Measurements from ENCODE around the gene GABRB1.

The GABRB1 gene

GRCh38 chr4:47017494-47017893 is 13.9 kb upstream of the GABRB1 start:
- H3K4me1 ChIP-seq (ENCODE audit: insufficient read depth, low read length) = no peaks in the 10 kb centered on the region
- H3K9me3 ChIP-seq (ENCODE audit: control insufficient read depth, insufficient read depth, low read length) = no peaks in the 10 kb centered on the region
- no peak overlapping the region for H3K9ac ChIP-seq (ENCODE audit: low read depth, low read length)
- H3K36me3 ChIP-seq (ENCODE audit: insufficient read depth, low read length) = no peaks in the 10 kb centered on the region

DNA sequence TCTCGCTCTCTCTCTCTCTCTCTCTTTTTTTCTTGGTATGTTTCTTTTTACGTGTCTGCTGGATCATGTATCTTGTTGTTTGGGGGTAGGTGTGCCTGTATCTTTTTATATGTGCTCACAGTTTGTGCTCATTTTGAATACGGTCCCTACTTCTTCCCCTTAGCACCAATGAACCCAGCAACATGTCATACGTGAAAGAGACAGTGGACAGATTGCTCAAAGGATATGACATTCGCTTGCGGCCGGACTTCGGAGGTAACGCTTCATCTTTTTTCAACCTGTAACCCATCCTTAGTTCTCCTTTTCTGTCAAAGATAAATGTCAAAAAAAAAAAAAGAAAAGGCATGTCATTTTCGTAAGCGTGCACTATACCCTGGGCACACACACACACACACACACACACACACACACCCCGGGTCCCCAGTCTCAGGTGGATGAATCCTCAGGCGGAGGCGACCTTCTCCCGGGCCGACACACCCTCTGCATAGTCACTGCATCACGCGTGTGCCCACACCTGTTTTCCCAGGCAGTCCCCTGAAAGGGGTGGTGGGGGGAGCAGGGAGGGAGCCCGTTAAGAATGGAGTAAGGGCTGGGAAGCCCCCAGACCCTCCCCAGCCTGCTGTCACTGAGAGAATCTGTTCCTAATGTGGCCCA is 511 bp downstream of the GABRB1 start:
- Histone ChIP-seq H3K9ac (ENCODE audit: low read depth, low read length) (peak overlapping the region; percentile 66; the same call in 1 of the 2 replicates), H3K4me1 (ENCODE audit: insufficient read depth, low read length) (no peaks in the 10 kb centered on the region), H3K36me3 (ENCODE audit: insufficient read depth, low read length) (no peaks in the 10 kb centered on the region), H3K9me3 (ENCODE audit: control insufficient read depth, insufficient read depth, low read length) (no peaks in the 10 kb centered on the region)

- peak overlapping the region; percentile 66 for H3K9ac ChIP-seq (ENCODE audit: low read depth, low read length)
- no peaks in the 10 kb centered on the region for H3K36me3 ChIP-seq (ENCODE audit: insufficient read depth, low read length)
- no peaks in the 10 kb centered on the region for H3K9me3 ChIP-seq (ENCODE audit: control insufficient read depth, insufficient read depth, low read length)
- no peaks in the 10 kb centered on the region for H3K4me1 ChIP-seq (ENCODE audit: insufficient read depth, low read length)
These were observed 1.2 kb downstream of the GABRB1 start for GRCh38 chr4:47032405-47033106.

- H3K9ac ChIP-seq (ENCODE audit: low read depth, low read length) = no peak overlapping the region
- no peaks in the 10 kb centered on the region for H3K36me3 ChIP-seq (ENCODE audit: insufficient read depth, low read length)
- no peaks in the 10 kb centered on the region for H3K4me1 ChIP-seq (ENCODE audit: insufficient read depth, low read length)
- H3K9me3 ChIP-seq (ENCODE audit: control insufficient read depth, insufficient read depth, low read length) = no peaks in the 10 kb centered on the region
These were observed 6.9 kb downstream of the GABRB1 start for GRCh38 chr4:47038263-47038662.

DNA sequence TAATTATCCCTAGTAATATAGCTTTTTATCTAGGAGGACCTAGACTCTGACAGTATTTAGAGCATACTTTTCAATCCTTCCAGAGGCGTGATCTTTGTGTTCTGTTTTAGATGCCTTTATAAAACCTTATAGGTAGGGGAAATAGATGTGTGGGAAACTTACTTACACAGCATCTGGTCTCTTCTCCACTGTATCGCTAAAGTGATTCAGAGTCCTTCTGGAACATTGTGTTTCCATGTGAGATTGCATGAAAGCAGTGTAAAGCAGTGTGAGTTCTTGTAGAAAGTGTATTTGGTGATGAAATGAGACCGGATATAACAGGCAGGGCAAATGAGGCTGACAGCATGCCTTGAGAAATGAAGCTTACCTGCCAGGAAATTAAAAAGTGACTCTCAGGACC is 9.5 kb downstream of the GABRB1 start:
- H3K36me3 ChIP-seq (ENCODE audit: insufficient read depth, low read length) = no peaks in the 10 kb centered on the region
- no peaks in the 10 kb centered on the region for H3K9me3 ChIP-seq (ENCODE audit: control insufficient read depth, insufficient read depth, low read length)
- H3K9ac ChIP-seq (ENCODE audit: low read depth, low read length) = no peak overlapping the region
- H3K4me1 ChIP-seq (ENCODE audit: insufficient read depth, low read length) = no peaks in the 10 kb centered on the region

DNA sequence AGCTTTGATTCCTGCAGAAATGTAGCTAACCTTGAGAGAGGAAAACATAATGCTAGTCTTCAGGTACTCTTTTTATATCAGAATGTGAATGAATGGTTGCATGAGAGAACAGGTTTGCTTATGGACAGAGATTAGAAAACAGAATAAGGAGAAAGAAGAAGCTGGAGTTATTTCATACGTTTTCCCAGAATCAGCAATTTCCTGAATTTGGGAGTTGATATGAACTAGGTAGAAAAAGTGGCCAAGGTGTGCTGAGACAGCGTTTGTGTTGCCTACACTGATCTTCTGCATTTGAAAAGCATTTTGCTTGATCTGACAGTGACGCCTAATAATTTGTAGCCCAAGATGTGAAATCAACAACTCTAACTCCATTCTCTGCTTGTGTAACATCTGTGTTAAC is 12.5 kb downstream of the GABRB1 start:
- Histone ChIP-seq H3K9ac (ENCODE audit: low read depth, low read length) (no peak overlapping the region), H3K36me3 (ENCODE audit: insufficient read depth, low read length) (no peaks in the 10 kb centered on the region), H3K4me1 (ENCODE audit: insufficient read depth, low read length) (no peaks in the 10 kb centered on the region), H3K9me3 (ENCODE audit: control insufficient read depth, insufficient read depth, low read length) (no peaks in the 10 kb centered on the region)

- peaks cover under 1% of the 10 kb centered on the region; the same call in 1 of the 2 replicates for H3K4me1 ChIP-seq (ENCODE audit: insufficient read depth, low read length)
- no peaks in the 10 kb centered on the region for H3K36me3 ChIP-seq (ENCODE audit: insufficient read depth, low read length)
- no peaks in the 10 kb centered on the region for H3K9me3 ChIP-seq (ENCODE audit: control insufficient read depth, insufficient read depth, low read length)
- no peak overlapping the region for H3K9ac ChIP-seq (ENCODE audit: low read depth, low read length)
These were observed 13.9 kb downstream of the GABRB1 start for GRCh38 chr4:47045261-47045660.

DNA sequence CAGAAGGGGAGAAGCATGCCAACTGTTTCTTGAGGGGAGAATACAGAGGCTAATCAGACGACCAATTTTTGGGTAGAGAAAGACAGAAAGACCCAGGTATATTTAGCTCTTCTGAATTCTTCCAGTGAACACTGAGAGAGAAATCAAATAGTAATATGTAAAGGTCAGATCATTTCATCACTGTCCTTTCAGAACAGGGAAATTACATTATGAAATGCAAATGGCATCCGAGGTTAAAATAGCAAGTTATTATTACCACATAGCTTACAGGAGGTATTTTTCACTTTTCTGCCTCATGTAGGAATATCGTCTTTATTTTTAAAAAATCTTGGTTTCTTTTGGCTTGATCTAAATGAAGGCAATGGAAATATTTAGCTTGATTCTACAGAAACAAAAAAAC is 18.0 kb downstream of the GABRB1 start:
- peaks cover 19% of the 10 kb centered on the region; the same call in 1 of the 2 replicates for H3K4me1 ChIP-seq (ENCODE audit: insufficient read depth, low read length)
- H3K9ac ChIP-seq (ENCODE audit: low read depth, low read length) = no peak overlapping the region
- H3K36me3 ChIP-seq (ENCODE audit: insufficient read depth, low read length) = no peaks in the 10 kb centered on the region

GRCh38 chr4:47050761-47051725 is 19.7 kb downstream of the GABRB1 start:
- Histone ChIP-seq H3K4me1 (ENCODE audit: insufficient read depth, low read length) (peaks cover 19% of the 10 kb centered on the region; the same call in 1 of the 2 replicates), H3K36me3 (ENCODE audit: insufficient read depth, low read length) (no peaks in the 10 kb centered on the region), H3K9me3 (ENCODE audit: control insufficient read depth, insufficient read depth, low read length) (no peaks in the 10 kb centered on the region), H3K9ac (ENCODE audit: low read depth, low read length) (no peak overlapping the region)

More for the DNA sequence above, 18.0 kb downstream of the GABRB1 start:
- H3K9me3 ChIP-seq (ENCODE audit: control insufficient read depth, insufficient read depth, low read length) = no peaks in the 10 kb centered on the region

GRCh38 chr4:47053485-47053884 is 22.1 kb downstream of the GABRB1 start:
- Histone ChIP-seq H3K9me3 (ENCODE audit: control insufficient read depth, insufficient read depth, low read length) (no peaks in the 10 kb centered on the region), H3K4me1 (ENCODE audit: insufficient read depth, low read length) (peaks cover 19% of the 10 kb centered on the region; the same call in 1 of the 2 replicates), H3K36me3 (ENCODE audit: insufficient read depth, low read length) (no peaks in the 10 kb centered on the region), H3K9ac (ENCODE audit: low read depth, low read length) (no peak overlapping the region)

GRCh38 chr4:47054130-47054529 is 22.8 kb downstream of the GABRB1 start:
- Histone ChIP-seq H3K9me3 (ENCODE audit: control insufficient read depth, insufficient read depth, low read length) (no peaks in the 10 kb centered on the region), H3K9ac (ENCODE audit: low read depth, low read length) (no peak overlapping the region), H3K4me1 (ENCODE audit: insufficient read depth, low read length) (peaks cover 19% of the 10 kb centered on the region; the same call in 1 of the 2 replicates), H3K36me3 (ENCODE audit: insufficient read depth, low read length) (no peaks in the 10 kb centered on the region)

DNA sequence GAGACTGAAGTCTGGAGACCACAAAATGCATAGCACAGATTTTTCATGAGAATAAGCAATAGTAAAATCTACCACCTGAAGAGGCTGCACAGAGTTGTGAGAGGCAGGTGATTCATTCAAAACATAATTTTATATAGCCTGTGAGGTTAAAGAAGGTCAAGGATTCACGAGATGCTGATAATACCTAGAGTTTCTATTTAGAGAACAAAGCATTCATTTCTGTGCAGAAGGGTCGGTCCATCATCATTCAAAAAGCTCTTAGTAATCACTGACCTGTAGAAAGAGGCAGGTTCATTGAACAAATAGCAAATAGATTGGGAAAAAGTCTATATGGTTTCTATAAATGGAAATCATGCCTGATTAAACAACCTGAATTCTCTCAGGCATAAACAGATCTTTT is 26.6 kb downstream of the GABRB1 start:
- H3K4me1 ChIP-seq (ENCODE audit: insufficient read depth, low read length) = no peaks in the 10 kb centered on the region
- no peak overlapping the region for H3K9ac ChIP-seq (ENCODE audit: low read depth, low read length)
- H3K9me3 ChIP-seq (ENCODE audit: control insufficient read depth, insufficient read depth, low read length) = no peaks in the 10 kb centered on the region
- H3K36me3 ChIP-seq (ENCODE audit: insufficient read depth, low read length) = no peaks in the 10 kb centered on the region

GRCh38 chr4:47060561-47060960 is 29.2 kb downstream of the GABRB1 start:
- Histone ChIP-seq H3K4me1 (ENCODE audit: insufficient read depth, low read length) (no peaks in the 10 kb centered on the region), H3K9me3 (ENCODE audit: control insufficient read depth, insufficient read depth, low read length) (no peaks in the 10 kb centered on the region), H3K36me3 (ENCODE audit: insufficient read depth, low read length) (no peaks in the 10 kb centered on the region), H3K9ac (ENCODE audit: low read depth, low read length) (no peak overlapping the region)

GRCh38 chr4:47061435-47061834 is 30.1 kb downstream of the GABRB1 start:
- H3K4me1 ChIP-seq (ENCODE audit: insufficient read depth, low read length) = no peaks in the 10 kb centered on the region
- no peak overlapping the region for H3K9ac ChIP-seq (ENCODE audit: low read depth, low read length)

More at GRCh38 chr4:47061435-47061834, 30.1 kb downstream of the GABRB1 start:
- Histone ChIP-seq H3K36me3 (ENCODE audit: insufficient read depth, low read length) (no peaks in the 10 kb centered on the region), H3K9me3 (ENCODE audit: control insufficient read depth, insufficient read depth, low read length) (no peaks in the 10 kb centered on the region)

All from ES-I3 (cell line).